K562 (cell line): ENCODE measurements around the gene RYR1. TPM values are rescaled to one million over a fixed set of nuclear protein-coding genes. Genes with fewer than 3 reads are reported as not detected.

Source experiments
- ATAC-seq: fragments of 200-7000 bp; cut with Tn5 transposase; 3 replicates; pipeline ENCODE4 v1.9.1; 2020; ENCODE audit warnings: moderate library complexity
- BruUV-seq: library from RNA; stranded (reverse); fragments of 400-500 nt; replicated peaks from 2 replicates; lab custom pipeline; 2021; lab: Mats Ljungman, UMichigan
- CTCF ChIA-PET: fragments of 300-600 bp; formaldehyde crosslinking; extraction: SDS; loops from one replicate; lab custom pipeline; 2021; ENCODE audit warnings: low intra/inter-chr PET ratio; lab: Yijun Ruan, JAX
- POLR2A ChIA-PET: fragments of 300-600, 350-650 bp; sonication (Branson Sonifier 250); formaldehyde crosslinking; extraction: SDS; loops from one replicate; lab custom pipeline; 2021; ENCODE audit warnings: antibody characterized with exemption, inconsistent platforms; lab: Yijun Ruan, JAX
- DNase-seq, 4 experiments: peaks; one replicate each; pipeline versions ENCODE4 v3.0.0 to v3.0.0-alpha.2; 2011 to 2018; ENCODE audit warnings: low spot score in 3 of 4, mixed read lengths in 3 of 4; ENCODE audit errors: extremely low read depth in 1 of 4
- FAIRE-seq: peaks from 2 replicates; lab custom pipeline; 2011; peaks lifted over from hg19 to GRCh38; lab: Jason Lieb, UNC
- H2AFZ ChIP-seq: 2 replicates; pipeline ENCODE4 v1.6.0; 2011; ENCODE audit warnings: low read depth, low read length, control low read depth, inconsistent platforms
- H3K27ac ChIP-seq: fragments of 200-600 bp; 3 replicates; pipeline ENCODE4 v1.8.0; 2011; ENCODE audit warnings: low read depth, mild to moderate bottlenecking, control low read depth, inconsistent platforms, low read length, moderate library complexity, mixed read lengths; ENCODE audit errors: extremely low read depth
- H3K27me3 ChIP-seq, 2 experiments: fragments of 300-600 bp in 1 of 2; 2 replicates in 1 of 2; 3 replicates in 1 of 2; pipeline versions ENCODE4 v1.6.0 to v1.8.0; 2011; ENCODE audit warnings: inconsistent platforms in 2 of 2, low read length in 2 of 2, mild to moderate bottlenecking in 1 of 2, mixed read lengths in 1 of 2, moderate library complexity in 1 of 2; ENCODE audit not compliant: control insufficient read depth in 2 of 2, insufficient read depth in 2 of 2
- H3K36me3 ChIP-seq: fragments of 300-600 bp; 3 replicates; pipeline ENCODE4 v1.8.0; 2011; ENCODE audit warnings: mild to moderate bottlenecking, low read length, inconsistent platforms; ENCODE audit not compliant: control insufficient read depth, insufficient read depth
- H3K4me1 ChIP-seq, 2 experiments: fragments of 200-600 bp in 1 of 2; replicated peaks in 1 of 2; 2 replicates in 1 of 2; 3 replicates in 1 of 2; pipeline versions ENCODE4 v1.5.1 to v1.8.0; 2011; ENCODE audit warnings: inconsistent platforms in 2 of 2, low read length in 2 of 2, mild to moderate bottlenecking in 1 of 2, mixed read lengths in 1 of 2, moderate library complexity in 1 of 2; ENCODE audit not compliant: control insufficient read depth in 2 of 2, insufficient read depth in 2 of 2
- H3K4me2 ChIP-seq: 2 replicates; pipeline ENCODE4 v1.6.1; 2011; ENCODE audit warnings: low read length, control low read depth, inconsistent platforms, mixed read lengths; ENCODE audit not compliant: insufficient read depth
- H3K4me3 ChIP-seq: fragments of 200-600 bp; sonication (generic), shearing (Covaris generic); 2 replicates; pipeline ENCODE4 v1.5.1; 2016; ENCODE audit warnings: control low read depth, inconsistent platforms
- H3K79me2 ChIP-seq: fragments of 200-600 bp; 3 replicates; pipeline ENCODE4 v1.8.0; 2011; ENCODE audit warnings: low read length, inconsistent platforms; ENCODE audit not compliant: control insufficient read depth, insufficient read depth
- H3K9ac ChIP-seq, 2 experiments: 2 replicates each; pipeline versions ENCODE4 v1.6.0 to v1.6.1; 2011; ENCODE audit warnings: low read depth in 2 of 2, low read length in 2 of 2, control low read depth in 1 of 2, inconsistent platforms in 1 of 2, mild to moderate bottlenecking in 1 of 2, mixed read lengths in 1 of 2; ENCODE audit not compliant: insufficient read depth in 1 of 2
- H3K9me1 ChIP-seq: one replicate; pipeline ENCODE4 v1.6.0; 2011; ENCODE audit warnings: inconsistent platforms, mild to moderate bottlenecking, low read length, moderate library complexity; ENCODE audit not compliant: control insufficient read depth, insufficient read depth
- H3K9me3 ChIP-seq: replicated peaks from 2 replicates; pipeline ENCODE4 v1.5.1; 2011; ENCODE audit warnings: low read depth, low read length, inconsistent platforms; ENCODE audit not compliant: control insufficient read depth, insufficient read depth
- H4K20me1 ChIP-seq: replicated peaks from 2 replicates; pipeline ENCODE4 v1.6.1; 2011; ENCODE audit warnings: low read length, inconsistent platforms, mixed read lengths; ENCODE audit not compliant: control insufficient read depth, insufficient read depth
- ADNP ChIP-seq: fragments of 200-800 bp; sonication (Bioruptor generic); IDR thresholded peaks from 2 replicates; pipeline ENCODE4 v1.6.1; 2016; ENCODE audit warnings: missing genetic modification characterization, missing compliant biosample characterization
- CC2D1A ChIP-seq: fragments of 450-650 bp; IDR thresholded peaks from 2 replicates; pipeline ENCODE4 v1.6.1; 2017; ENCODE audit warnings: mild to moderate bottlenecking
- ELF1 ChIP-seq: fragments of 200-800 bp; sonication (Bioruptor generic); IDR thresholded peaks from 2 replicates; pipeline ENCODE4 v1.6.1; 2016; ENCODE audit warnings: missing genetic modification characterization, missing compliant biosample characterization
- ESRRA ChIP-seq: fragments of 450-650 bp; IDR thresholded peaks from 2 replicates; pipeline ENCODE4 v1.6.1; 2014; ENCODE audit warnings: low read depth, mild to moderate bottlenecking, moderate library complexity, borderline replicate concordance
- KLF16 ChIP-seq: IDR thresholded peaks from 2 replicates; pipeline ENCODE4 v1.6.1; 2016; ENCODE audit warnings: antibody characterized with exemption
- POLR2G ChIP-seq: fragments of 200-400 bp; formaldehyde crosslinking; IDR thresholded peaks from 2 replicates; pipeline ENCODE4 v1.6.1; 2017; ENCODE audit warnings: low read depth, mild to moderate bottlenecking, antibody characterized with exemption, low read length, moderate library complexity
- RAD21 ChIP-seq, 2 experiments: fragments of 250-450 bp in 1 of 2; fragments of 450-650 bp in 1 of 2; sonication (Bioruptor Pico) in 1 of 2; formaldehyde crosslinking in 1 of 2; IDR thresholded peaks in 1 of 2; conservative IDR thresholded peaks in 1 of 2; 2 replicates each; pipeline versions ENCODE4 v1.4.0 to v1.8.0; 2020 to 2022; ENCODE audit warnings: mild to moderate bottlenecking in 2 of 2, moderate library complexity in 1 of 2
- RB1 ChIP-seq: fragments of 450-650 bp; IDR thresholded peaks from 2 replicates; pipeline ENCODE4 v1.6.1; 2017; ENCODE audit warnings: low read depth, mild to moderate bottlenecking
- RFX1 ChIP-seq: fragments of 450-650 bp; IDR thresholded peaks from 2 replicates; pipeline ENCODE4 v1.6.1; 2016; ENCODE audit warnings: mild to moderate bottlenecking, moderate library complexity
- SNRNP70 ChIP-seq: fragments of 200-400 bp; formaldehyde crosslinking; optimal IDR thresholded peaks from 2 replicates; pipeline ENCODE3; 2017; ENCODE audit warnings: low read depth, low read length
- SUPT5H ChIP-seq: fragments of 450-650 bp; IDR thresholded peaks from 2 replicates; pipeline ENCODE4 v1.6.1; 2016
- TCF7L2 ChIP-seq: fragments of 150-350 bp; IDR thresholded peaks from 2 replicates; pipeline ENCODE4 v1.6.1; 2016; ENCODE audit warnings: low read depth, mild to moderate bottlenecking, low read length, moderate library complexity
- TOE1 ChIP-seq, 2 experiments: fragments of 450-650 bp in 1 of 2; sonication (generic) in 1 of 2; formaldehyde crosslinking in 1 of 2; IDR thresholded peaks; 2 replicates each; pipeline versions ENCODE4 v1.7.1 to v1.8.0; 2016 to 2022; ENCODE audit warnings: borderline replicate concordance in 2 of 2, mild to moderate bottlenecking in 2 of 2, antibody characterized with exemption in 1 of 2, inconsistent platforms in 1 of 2, low read depth in 1 of 2, missing genetic modification reagents in 1 of 2, moderate library complexity in 1 of 2
- YY1 ChIP-seq, 3 experiments: IDR thresholded peaks; 2 replicates each; pipeline ENCODE4 v1.6.1; 2011; ENCODE audit warnings: low read length in 2 of 3, mild to moderate bottlenecking in 2 of 3, moderate library complexity in 2 of 3, borderline replicate concordance in 1 of 3, control low read depth in 1 of 3, low read depth in 1 of 3; ENCODE audit not compliant: insufficient read depth in 3 of 3, insufficient replicate concordance in 2 of 3, control insufficient read depth in 1 of 3, insufficient read length in 1 of 3; ENCODE audit errors: extremely low read depth in 1 of 3
- ZNF384 ChIP-seq: IDR thresholded peaks from 2 replicates; pipeline ENCODE4 v1.6.1; 2012; ENCODE audit warnings: low read depth, low read length, improper control_type of control experiment
- WGBS: fragments of 100-300 bp; shearing (Covaris generic); methylation state at CpG from one replicate; pipeline ENCODE4 v1.1.6; 2016; ENCODE audit warnings: low coverage, mixed read lengths; ENCODE audit not compliant: insufficient coverage; ENCODE audit errors: missing lambda C conversion rate; 5-methylcytosine and 5-hydroxymethylcytosine counted together
- in situ Hi-C: fragments of 300-500 bp; cut with MboI; formaldehyde crosslinking; loops from 4 replicates; pipeline ENCODE4 v1.15.0; 2018; ENCODE audit warnings: inconsistent platforms, mixed read lengths
- intact Hi-C: fragments of 100-400 bp; cut with micrococcal nuclease; formaldehyde crosslinking; loops from 2 replicates; pipeline ENCODE4 v1.14.2; 2022
- polyA plus RNA-seq, 8 experiments: library from polyadenylated mRNA; depleted of rRNA in 4 of 8; stranded (reverse) in 5 of 8; unstranded in 3 of 8; fragments of >200 nt; fragmentation: Nextera tagmentation in 2 of 8; fragmentation: Illumina TruSeq in 1 of 8; extraction: Ambion mirVana in 2 of 8; extraction: Trizol in 1 of 8; gene quantifications; 2 replicates each; pipeline versions ENCODE4 v1.2.1 to v1.2.3, GENCODE V29; 2011 to 2014; ENCODE audit warnings: inconsistent platforms in 1 of 8, missing spikeins in 1 of 8
- total RNA-seq, 7 experiments: library from RNA; depleted of rRNA in 6 of 7; stranded (reverse); fragments of >200 nt in 6 of 7; fragmentation: Illumina TruSeq in 2 of 7; extraction: Trizol in 2 of 7; gene quantifications; 2 replicates each; pipeline versions ENCODE4 v1.2.1 to v1.2.3, GENCODE V29; 2011 to 2021; ENCODE audit warnings: low replicate concordance in 1 of 7
- TF ChIP-seq, protein P1 (sequence below): IDR thresholded peaks from 2 replicates; pipeline ENCODE4 v1.6.1; 2011; ENCODE audit warnings: borderline replicate concordance, low read depth, mild to moderate bottlenecking, moderate library complexity, low read length; ENCODE audit not compliant: insufficient read depth, poor library complexity, severe bottlenecking

RYR1 gene
- total and polyA plus RNA-seq, 9 of the 15 experiments (the other 6 are each of a cell fraction or from before 2014, with no cell fraction given) = 0.11 to 7.4 (median 3.7) TPM

- H3K4me2 ChIP-seq = no peak overlapping the region
- peaks cover 14 to 37% of the 10 kb centered on the region in 2 experiments; a peak in 4 of 5 replicates for H3K4me1 ChIP-seq
- ChIA-PET POLR2A (interaction anchor here (0.5 to 2.1 kb wide), 9 partner anchors 10 to 251 kb away, joined by 3 to 13 read pairs (median 4); partner anchors contain the start of genes ACTN4 and EIF3K), CTCF (interaction anchor here (0.7 to 1.9 kb wide), 8 partner anchors 48 to 733 kb away, joined by 3 to 12 read pairs (median 4); partner anchors contain the start of gene FAM98C)
- intact Hi-C loops (loop anchor here (5.0 to 10.0 kb wide), 2 partner anchors 42 to 120 kb away; no protein-coding TSS in a partner anchor), in situ Hi-C loops (loop anchor here (5.0 kb wide), 1 partner anchor 233 kb away; the partner anchor contains the start of gene FAM98C)
- H2AFZ ChIP-seq = no peak overlapping the region
- FAIRE-seq = peak; percentile 11
- peak overlapping the region in 1 of 2 experiments; percentile 49; a peak in 1 of 4 replicates for H3K9ac ChIP-seq
- no TSS peak for BruUV-seq
- H3K27ac ChIP-seq = no peak overlapping the region
- 74% methylated on average over 17 of the region's 17 CpGs for WGBS
- H3K27me3 ChIP-seq = no peaks in the 10 kb centered on the region
- peaks cover 69% of the 10 kb centered on the region for H3K36me3 ChIP-seq
- H3K79me2 ChIP-seq = peaks cover under 1% of the 10 kb centered on the region; the same call in 1 of the 3 replicates
- peak; percentile 74 to 82 (median 76) for DNase-seq
- H3K4me3 ChIP-seq = no peak overlapping the region
- H3K9me1 ChIP-seq = no peaks in the 10 kb centered on the region
- H4K20me1 ChIP-seq = no peaks in the 10 kb centered on the region
- H3K9me3 ChIP-seq = no peaks in the 10 kb centered on the region
- ATAC-seq = peak; percentile 62
- TF ChIP-seq, protein P1, sequence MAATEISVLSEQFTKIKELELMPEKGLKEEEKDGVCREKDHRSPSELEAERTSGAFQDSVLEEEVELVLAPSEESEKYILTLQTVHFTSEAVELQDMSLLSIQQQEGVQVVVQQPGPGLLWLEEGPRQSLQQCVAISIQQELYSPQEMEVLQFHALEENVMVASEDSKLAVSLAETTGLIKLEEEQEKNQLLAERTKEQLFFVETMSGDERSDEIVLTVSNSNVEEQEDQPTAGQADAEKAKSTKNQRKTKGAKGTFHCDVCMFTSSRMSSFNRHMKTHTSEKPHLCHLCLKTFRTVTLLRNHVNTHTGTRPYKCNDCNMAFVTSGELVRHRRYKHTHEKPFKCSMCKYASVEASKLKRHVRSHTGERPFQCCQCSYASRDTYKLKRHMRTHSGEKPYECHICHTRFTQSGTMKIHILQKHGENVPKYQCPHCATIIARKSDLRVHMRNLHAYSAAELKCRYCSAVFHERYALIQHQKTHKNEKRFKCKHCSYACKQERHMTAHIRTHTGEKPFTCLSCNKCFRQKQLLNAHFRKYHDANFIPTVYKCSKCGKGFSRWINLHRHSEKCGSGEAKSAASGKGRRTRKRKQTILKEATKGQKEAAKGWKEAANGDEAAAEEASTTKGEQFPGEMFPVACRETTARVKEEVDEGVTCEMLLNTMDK = peak; percentile 74
- TF ChIP-seq RB1 (peak; percentile 53), ELF1 (tag) (0 out of 2 replicates have a peak, but pooled peaks have one; percentile 25), SNRNP70 (peak; percentile 64), TCF7L2 (no peak), POLR2G (peak; percentile 66), ZNF384 (peak; percentile 52; the same call in 1 of the 2 replicates), RAD21 (CRISPR knock-in tag; conservative IDR thresholded peaks at IDR 0.05 in 1 of 2, IDR thresholded peaks at IDR 0.05 in 1 of 2) (peak; percentile 77 to 82; a peak in 3 of 4 replicates), YY1 (IDR thresholded peaks at IDR 0.05; ENCODE audit: borderline replicate concordance in 1 of 3, control insufficient read depth in 1 of 3, extremely low read depth in 1 of 3, insufficient read depth in 3 of 3, insufficient read length in 1 of 3, insufficient replicate concordance in 2 of 3, low read depth in 1 of 3, low read length in 2 of 3) (peak in 1 of 3 experiments; percentile 9), ADNP (tag) (0 out of 2 replicates have a peak, but pooled peaks have one; percentile 0), ESRRA (no peak), SUPT5H (peak; percentile 65; the same call in 1 of the 2 replicates), CC2D1A (peak; percentile 25; the same call in 1 of the 2 replicates), RFX1 (no peak), TOE1 (IDR thresholded peaks at IDR 0.05; ENCODE audit: borderline replicate concordance) (0 out of 2 replicates have a peak, but pooled peaks have one; percentile 23), TOE1 (CRISPR knock-in tag; IDR thresholded peaks at IDR 0.05; ENCODE audit: borderline replicate concordance, low read depth) (no peak), KLF16 (peak; percentile 37; the same call in 1 of the 2 replicates)
Observed at GRCh38 chr19:38634757-38635482, 201.4 kb downstream of the RYR1 start.
